HL-60 (cell line): ENCODE results near the gene NPR2.

Experiments used
- DNase-seq, 2 experiments: peaks; one replicate each; pipeline ENCODE4 v3.0.0-alpha.2; 2010 to 2020; ENCODE audit warnings: low read depth in 1 of 2, low spot score in 1 of 2
- H3K27ac ChIP-seq: fragments of 250-450 bp; sonication (Bioruptor Pico); replicated peaks from 2 replicates; pipeline ENCODE4 v1.5.1; 2020; ENCODE audit warnings: mild to moderate bottlenecking, moderate library complexity
- H3K27me3 ChIP-seq: fragments of 250-450 bp; sonication (Bioruptor Pico); 2 replicates; pipeline ENCODE4 v1.5.1; 2021; ENCODE audit warnings: mild to moderate bottlenecking, moderate library complexity; ENCODE audit not compliant: insufficient read depth, poor library complexity, severe bottlenecking
- H3K4me3 ChIP-seq: replicated peaks from 2 replicates; pipeline ENCODE4 v1.5.1; 2011; ENCODE audit warnings: mild to moderate bottlenecking, control low read depth, low read length; ENCODE audit not compliant: insufficient read depth
- CTCF ChIP-seq: IDR thresholded peaks from one replicate; pipeline ENCODE4 v1.5.1; 2011; ENCODE audit warnings: low read length, control low read depth, inconsistent platforms; ENCODE audit not compliant: insufficient read depth
- GABPA ChIP-seq: IDR thresholded peaks from 2 replicates; pipeline ENCODE4 v1.6.1; 2012; ENCODE audit warnings: low read depth
- POLR2AphosphoS5 ChIP-seq: IDR thresholded peaks from 2 replicates; pipeline ENCODE4 v1.6.1; 2012; ENCODE audit warnings: low read depth
- REST ChIP-seq: IDR thresholded peaks from 2 replicates; pipeline ENCODE4 v1.6.1; 2012; ENCODE audit warnings: low read depth; ENCODE audit not compliant: insufficient replicate concordance
- SPI1 ChIP-seq: IDR thresholded peaks from 2 replicates; pipeline ENCODE4 v1.6.1; 2012; ENCODE audit warnings: low read depth, mild to moderate bottlenecking, borderline replicate concordance

Gene NPR2

GRCh38 chr9:35774907-35775635, 16.3 kb upstream of the NPR2 start:
- H3K27ac ChIP-seq = peak overlapping the region; percentile 51
- peak; percentile 45; the same call in 1 of the 2 replicates for TF ChIP-seq GABPA
- peak; percentile 90 for TF ChIP-seq SPI1
- TF ChIP-seq CTCF = no peak
- H3K27me3 ChIP-seq = no peaks in the 10 kb centered on the region
- H3K4me3 ChIP-seq = no peak overlapping the region
- DNase-seq = peak; percentile 45 to 83

GRCh38 chr9:35776018-35776417, 15.4 kb upstream of the NPR2 start:
- no peaks in the 10 kb centered on the region for H3K27me3 ChIP-seq
- peak overlapping the region; percentile 51 for H3K27ac ChIP-seq
- no peak for TF ChIP-seq SPI1
- no peak for DNase-seq
- no peak overlapping the region for H3K4me3 ChIP-seq

- TF ChIP-seq CTCF = no peak
- TF ChIP-seq SPI1 = no peak
- no peak for TF ChIP-seq REST
- TF ChIP-seq GABPA = no peak
- TF ChIP-seq POLR2AphosphoS5 = no peak
- no peak overlapping the region for H3K4me3 ChIP-seq
- H3K27ac ChIP-seq = no peak overlapping the region
- no peak for DNase-seq
- no peaks in the 10 kb centered on the region for H3K27me3 ChIP-seq
These were observed 12.9 kb upstream of the NPR2 start for GRCh38 chr9:35778496-35778895.

- DNase-seq = no peak
- TF ChIP-seq CTCF = no peak
- H3K4me3 ChIP-seq = no peak overlapping the region
- no peaks in the 10 kb centered on the region for H3K27me3 ChIP-seq
- no peak overlapping the region for H3K27ac ChIP-seq
These were observed 10.3 kb upstream of the NPR2 start for GRCh38 chr9:35781066-35781465.

- Histone ChIP-seq H3K27ac (no peak overlapping the region), H3K27me3 (no peaks in the 10 kb centered on the region), H3K4me3 (no peak overlapping the region)
- no peak for TF ChIP-seq REST
- TF ChIP-seq CTCF = no peak
- TF ChIP-seq GABPA = no peak
- no peak for TF ChIP-seq SPI1
- no peak for TF ChIP-seq POLR2AphosphoS5
- DNase-seq = no peak
These were observed 8.0 kb upstream of the NPR2 start for GRCh38 chr9:35783418-35783817.
